G401.6 (cell line): Measurements from ENCODE around the gene CLBA1.
"Not testable (repeated sequence)": the region's sequence is repeated elsewhere in the genome, so short reads cannot be mapped to it uniquely, and the experiment has no call there.

Experiments used
- FAIRE-seq: peaks from 2 replicates; lab custom pipeline; 2012; peaks lifted over from hg19 to GRCh38; lab: Jason Lieb, UNC

The CLBA1 gene

GRCh38 chr14:104947881-104948735 is 37.5 kb upstream of the CLBA1 start:
- not testable (repeated sequence) for FAIRE-seq

DNA sequence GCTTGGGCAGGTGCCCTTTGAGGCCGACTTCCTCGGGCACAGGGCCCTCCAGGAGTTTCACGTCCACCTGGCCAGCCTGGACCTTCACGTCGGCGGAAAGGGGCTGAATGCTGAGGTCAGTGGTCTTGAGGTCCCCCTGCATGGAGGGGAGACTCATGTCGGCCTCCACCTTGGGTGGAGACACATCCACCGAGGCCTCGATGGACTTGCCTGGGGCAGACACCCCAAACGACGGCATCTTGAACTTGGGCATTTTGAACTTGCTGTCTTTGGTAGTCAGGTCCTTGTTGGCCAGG is 36.9 kb upstream of the CLBA1 start:
- FAIRE-seq = no peak

- not testable (repeated sequence) for FAIRE-seq
Observed at GRCh38 chr14:104949406-104949955, 36.1 kb upstream of the CLBA1 start.

DNA sequence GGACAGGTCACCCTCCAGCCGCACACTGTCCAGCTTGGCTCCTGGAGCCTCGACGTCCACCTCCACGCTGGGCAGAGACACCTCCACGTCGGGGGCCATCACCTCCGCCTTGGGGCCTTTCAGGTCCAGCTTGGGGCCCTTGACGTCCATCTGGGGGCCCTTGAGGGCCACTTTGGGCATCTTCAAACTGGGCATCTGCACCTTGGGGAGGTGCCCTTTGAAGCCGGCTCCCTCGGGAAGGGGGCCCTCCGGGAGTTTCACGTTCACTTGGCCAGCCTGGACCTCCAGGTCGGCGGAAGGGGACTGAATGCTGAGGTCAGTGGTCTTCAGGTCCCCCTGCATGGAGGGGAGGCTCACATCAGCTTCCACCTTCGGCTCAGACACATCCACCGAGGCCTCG is 35.6 kb upstream of the CLBA1 start:
- FAIRE-seq = no peak

DNA sequence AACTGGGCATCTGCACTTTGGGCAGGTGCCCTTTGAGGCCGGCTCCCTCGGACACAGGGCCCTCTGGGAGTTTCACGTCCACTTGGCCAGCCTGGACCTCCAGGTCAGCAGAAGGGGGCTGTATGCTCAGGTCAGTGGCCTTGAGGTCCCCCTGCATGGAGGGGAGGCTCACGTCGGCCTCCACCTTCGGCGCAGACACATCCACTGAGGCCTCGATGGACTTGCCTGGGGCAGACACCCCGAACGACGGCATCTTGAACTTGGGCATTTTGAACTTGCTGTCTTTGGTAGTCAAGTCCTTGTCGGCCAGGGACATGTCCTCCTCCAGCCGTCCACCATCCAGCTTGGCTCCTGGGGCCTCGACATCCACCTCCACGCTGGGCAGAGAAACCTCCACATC is 34.9 kb upstream of the CLBA1 start:
- not testable (repeated sequence) for FAIRE-seq

DNA sequence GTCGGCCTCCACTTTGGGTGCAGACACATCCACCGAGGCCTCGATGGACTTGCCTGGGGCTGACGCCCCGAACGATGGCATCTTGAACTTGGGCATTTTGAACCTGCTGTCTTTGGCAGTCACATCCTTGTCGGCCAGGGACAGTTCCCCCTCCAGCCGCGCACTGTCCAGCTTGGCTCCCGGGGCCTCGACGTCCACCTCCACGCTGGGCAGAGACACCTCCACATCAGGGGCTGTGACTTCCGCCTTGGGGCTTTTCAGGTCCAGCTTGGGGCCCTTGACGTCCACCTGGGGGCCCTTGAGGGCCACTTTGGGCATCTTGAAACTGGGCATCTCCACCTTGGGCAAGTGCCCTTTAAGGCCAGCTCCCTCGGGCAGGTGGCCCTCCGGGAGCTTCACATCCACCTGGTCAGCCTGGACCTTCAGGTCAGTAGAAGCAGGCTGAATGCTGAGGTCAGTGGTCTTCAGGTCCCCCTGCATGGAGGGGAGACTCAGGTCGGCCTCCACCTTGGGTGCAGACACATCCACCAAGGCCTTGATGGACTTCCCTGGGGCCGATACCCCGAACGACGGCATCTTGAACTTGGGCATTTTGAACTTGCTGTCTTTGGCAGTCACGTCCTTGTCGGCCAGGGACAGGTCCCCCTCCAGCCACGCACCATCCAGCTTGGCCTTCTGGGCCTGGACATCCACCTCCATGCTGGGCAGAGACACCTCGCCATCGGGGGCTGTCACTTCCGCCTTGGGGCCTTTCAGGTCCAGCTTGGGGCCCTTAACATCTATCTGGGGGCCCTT is 33.5 kb upstream of the CLBA1 start:
- not testable (repeated sequence) for FAIRE-seq

DNA sequence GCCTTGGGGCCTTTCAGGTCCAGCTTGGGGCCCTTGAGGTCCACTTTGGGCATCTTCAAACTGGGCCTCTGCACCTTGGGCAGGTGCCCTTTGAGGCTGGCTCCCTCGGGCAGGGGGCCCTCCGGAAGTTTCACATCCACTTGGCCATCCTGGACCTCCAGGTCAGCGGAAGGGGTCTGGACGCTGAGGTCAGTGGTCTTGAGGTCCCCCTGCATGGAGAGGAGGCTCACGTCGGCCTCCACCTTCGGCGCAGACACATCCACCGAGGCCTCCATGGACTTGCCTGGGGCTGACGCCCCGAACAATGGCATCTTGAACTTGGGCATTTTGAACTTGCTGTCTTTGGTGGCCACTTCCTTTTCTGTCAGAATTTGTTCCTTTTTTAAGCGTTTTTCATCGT is 32.5 kb upstream of the CLBA1 start:
- FAIRE-seq = no peak

DNA sequence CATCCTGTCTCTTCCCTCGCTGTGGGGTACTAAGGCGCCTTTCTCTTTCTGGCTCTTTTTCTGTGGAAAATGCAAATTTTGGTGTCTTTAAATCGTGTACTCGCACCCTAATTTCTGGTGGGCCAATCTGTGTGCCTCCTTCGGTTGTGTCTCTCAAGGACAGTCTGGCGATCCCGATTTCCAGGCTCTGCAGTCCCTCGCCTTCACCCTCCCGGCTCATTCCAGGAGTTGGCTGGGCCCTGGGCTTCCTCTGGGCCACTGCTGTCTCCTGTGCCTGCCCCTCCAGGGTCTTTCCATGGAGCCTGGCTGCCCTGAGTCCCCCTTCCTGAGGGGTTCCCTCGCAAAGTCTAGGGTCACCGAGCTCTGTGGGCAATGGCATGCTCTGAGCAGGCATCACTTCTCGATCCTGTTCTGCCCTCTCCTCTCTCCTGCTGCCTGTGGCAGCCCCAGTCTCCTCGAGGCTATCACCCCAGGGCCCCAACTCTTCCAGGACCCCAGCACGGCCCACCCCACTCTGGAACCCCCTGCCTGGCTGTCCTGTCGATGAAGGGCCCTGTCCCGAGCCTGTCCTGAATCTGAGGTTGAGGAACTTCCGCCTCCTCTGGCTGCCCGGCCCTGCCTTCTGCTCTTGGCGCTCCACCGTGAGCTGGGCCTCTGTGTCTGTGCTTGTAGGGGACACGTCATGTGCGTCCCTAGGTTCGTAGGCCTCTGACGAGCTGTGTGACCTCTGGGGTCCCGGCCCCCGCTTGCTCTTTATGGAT is 31.5 kb upstream of the CLBA1 start:
- no peak for FAIRE-seq

- FAIRE-seq = no peak
Observed at GRCh38 chr14:104954746-104955395, 30.7 kb upstream of the CLBA1 start.

- no peak for FAIRE-seq
Observed at GRCh38 chr14:104955396-104955770, 30.2 kb upstream of the CLBA1 start.

- no peak for FAIRE-seq
Observed at GRCh38 chr14:104956290-104956890, 29.2 kb upstream of the CLBA1 start.

- FAIRE-seq = no peak
Observed at GRCh38 chr14:104957146-104958113, 28.2 kb upstream of the CLBA1 start.

- no peak for FAIRE-seq
Observed at GRCh38 chr14:104964546-104964945, 21.0 kb upstream of the CLBA1 start.

DNA sequence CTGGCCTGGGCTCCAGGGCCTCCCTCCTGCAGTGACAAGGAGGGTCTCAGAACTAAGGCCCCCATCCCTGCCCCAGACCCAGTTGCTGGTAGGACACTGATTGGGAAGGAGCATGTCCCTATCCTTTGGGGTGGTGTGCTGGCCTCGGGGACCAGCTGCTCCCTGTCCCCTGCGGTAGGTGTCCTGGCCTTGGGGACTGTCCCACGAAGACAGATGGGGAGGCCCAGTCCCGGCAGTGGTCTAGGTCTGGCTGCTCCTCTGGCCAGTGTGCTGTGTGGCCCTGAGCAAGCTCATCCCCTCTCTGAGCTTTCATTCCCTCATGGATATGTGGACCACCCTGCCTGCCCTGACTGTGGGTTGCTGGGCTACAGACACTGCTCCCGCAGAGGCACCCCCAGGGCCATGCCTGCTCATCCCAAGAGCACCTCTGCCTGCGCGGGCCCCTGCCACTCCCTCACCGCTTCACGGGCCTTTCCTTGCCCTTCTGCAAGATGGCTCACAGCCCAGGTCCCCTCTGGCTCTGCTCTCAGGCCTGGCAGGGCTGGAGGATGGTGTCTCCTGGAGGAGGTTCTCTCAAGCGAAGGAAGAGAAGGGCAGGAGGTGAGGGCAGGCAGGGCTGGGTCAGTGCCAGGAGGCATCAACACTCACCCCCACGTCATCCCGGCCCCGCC is 19.9 kb upstream of the CLBA1 start:
- FAIRE-seq = no peak

DNA sequence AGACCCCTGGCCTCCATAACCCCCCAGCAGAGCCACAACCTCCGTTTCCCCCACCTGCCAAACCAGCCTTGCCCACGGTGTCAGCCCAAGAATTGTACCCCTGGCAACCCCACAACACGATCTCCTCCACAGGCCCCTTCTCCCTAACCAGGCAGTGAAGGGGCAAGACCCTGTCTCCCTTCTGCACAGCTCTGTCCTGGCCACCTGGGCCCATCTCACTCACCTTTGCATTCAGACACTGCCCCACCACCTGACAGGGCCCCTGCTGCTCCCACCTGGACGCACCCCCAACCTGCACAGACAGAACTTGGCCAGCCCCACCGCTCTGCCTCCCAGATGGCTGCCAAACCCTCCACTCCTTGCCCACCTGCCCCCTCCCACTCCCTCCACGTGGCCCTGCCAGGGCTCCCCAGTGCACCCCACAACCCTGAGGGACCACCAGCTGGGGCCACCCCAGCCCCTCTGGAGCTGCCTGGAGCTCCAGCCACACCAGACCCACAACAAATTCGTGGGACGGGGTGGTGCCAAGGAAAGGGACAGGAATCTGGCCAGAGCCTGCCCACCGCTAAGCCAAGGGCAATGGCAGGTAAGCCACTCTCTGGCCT is 19.2 kb upstream of the CLBA1 start:
- FAIRE-seq = no peak

DNA sequence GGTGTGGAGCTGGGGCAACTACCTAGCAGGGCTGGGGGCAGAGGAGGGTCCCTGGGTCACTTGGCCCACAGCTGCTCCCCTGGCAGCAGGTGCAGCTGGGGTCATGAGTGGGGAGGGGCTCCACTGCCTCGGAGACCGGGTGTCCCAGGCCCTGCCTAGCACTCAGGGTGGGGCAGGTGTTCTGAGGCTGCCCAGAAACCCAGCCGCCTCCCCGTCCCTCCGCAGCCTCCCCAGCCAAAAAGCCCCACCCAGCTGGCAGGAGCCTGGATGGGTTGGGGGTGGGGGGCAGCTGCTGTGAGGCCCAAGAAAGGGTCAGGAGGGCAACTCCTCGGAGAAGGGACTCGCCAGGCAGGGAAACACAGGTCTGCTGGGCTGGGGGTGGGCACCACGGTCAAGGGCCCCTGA is 18.6 kb upstream of the CLBA1 start:
- FAIRE-seq = no peak

DNA sequence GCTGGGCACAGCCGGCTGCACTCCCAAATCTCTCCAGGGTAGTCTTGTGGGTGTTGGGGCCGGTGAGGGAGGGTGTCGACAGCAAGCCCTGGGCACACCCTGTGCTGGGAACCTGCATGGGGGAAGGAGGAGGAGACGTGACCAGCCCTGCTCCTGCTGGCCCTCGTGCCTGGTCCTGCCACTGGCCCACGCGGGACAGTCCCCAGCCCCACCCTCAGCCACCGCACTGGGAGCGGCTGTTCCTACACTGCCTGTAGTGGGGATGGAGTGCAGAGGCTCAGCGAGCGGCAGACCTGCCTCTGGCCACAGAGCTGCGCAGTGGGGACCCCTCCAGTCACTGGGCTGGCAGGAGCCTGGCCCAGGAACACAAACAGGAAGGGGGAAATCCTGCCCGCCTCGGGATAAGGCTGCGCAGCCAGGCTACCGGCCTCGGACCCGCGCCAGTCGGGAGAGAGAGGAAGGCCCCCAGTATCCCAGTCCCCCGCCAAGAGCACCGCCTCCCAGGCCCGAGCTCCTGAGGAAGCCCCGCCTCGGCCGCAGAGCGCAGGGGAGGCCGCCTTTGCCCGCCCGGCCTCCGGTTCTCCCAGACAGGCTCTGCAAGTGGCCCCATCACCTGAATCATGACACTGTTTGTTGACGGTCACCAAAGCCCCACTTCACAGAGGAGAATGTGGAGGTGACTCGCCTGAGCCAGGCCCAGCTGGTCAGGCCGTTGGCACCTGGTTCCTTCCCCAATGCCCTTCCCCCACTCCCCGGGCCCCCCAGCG is 18.0 kb upstream of the CLBA1 start:
- FAIRE-seq = no peak

- no peak for FAIRE-seq
Observed at GRCh38 chr14:104968153-104968527, 17.4 kb upstream of the CLBA1 start.
